Measurements from ENCODE around the gene MTCP1.
A peak's percentile ranks its signal among the peaks of the same experiment; 100 is the strongest.

Gene MTCP1, protein sequence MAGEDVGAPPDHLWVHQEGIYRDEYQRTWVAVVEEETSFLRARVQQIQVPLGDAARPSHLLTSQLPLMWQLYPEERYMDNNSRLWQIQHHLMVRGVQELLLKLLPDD

GRCh38 chrX:155070975-155071693 lies at the start of gene MTCP1, which contains the start of the genes BRCC3 and CMC4:
TSS of gene MTCP1 (minus strand) at chrX:155071136. CDS start at chrX:155066010, 5,126 bp downstream.
TSS of gene BRCC3 (plus strand) at chrX:155071508. CDS start at chrX:155071528, 20 bp downstream.
TSS of gene CMC4 (minus strand) at chrX:155071136. CDS start at chrX:155064023, 7,113 bp downstream.
- peak; percentile 67 for DNase-seq

- no peak for DNase-seq
Measured at GRCh38 chrX:155115174-155115819, 44.4 kb upstream of the MTCP1 start.

GRCh38 chrX:155113097-155113496 lies 42.2 kb upstream of the MTCP1 start:
- DNase-seq: no peak

DNA sequence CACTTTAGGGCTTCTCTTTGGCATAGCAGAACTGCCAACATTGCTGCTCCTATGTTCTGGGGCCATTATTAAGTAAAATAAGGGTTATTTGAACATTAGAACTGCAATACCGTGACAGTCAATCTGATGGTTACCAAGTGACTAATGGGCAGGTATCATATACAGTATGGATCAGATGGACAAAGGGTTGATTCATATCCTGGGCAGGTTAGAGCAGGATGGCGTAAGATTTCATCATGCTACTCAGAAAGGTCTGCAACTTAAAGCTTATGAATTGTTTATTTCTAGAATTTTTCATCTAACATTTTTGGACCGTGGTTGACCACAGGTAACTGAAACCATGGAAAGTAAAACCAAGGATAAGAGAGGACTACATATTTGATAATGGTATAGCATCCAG lies 41.2 kb upstream of the MTCP1 start:
- DNase-seq: no peak

- DNase-seq: no peak
Measured at GRCh38 chrX:155108427-155108826, 37.5 kb upstream of the MTCP1 start.

DNA sequence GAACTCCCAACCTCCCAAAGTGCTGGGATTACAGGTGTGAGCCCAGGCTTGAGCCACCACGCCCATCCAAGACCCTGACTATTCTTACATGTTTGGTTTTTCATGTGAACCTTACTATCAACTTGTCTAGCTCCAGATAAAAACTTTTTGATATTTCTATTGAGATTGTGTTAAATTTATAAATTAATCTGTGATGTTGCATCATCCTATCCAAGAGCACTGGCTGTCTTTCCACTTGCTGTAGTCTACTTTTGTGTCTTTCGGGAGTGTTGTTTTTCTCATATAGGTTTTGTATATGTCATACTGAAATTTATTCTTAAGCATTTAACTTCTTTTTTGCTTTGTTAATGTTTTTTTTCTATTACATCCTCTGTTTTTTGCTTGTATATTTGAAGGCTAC lies 35.0 kb upstream of the MTCP1 start:
- DNase-seq: no peak

DNA sequence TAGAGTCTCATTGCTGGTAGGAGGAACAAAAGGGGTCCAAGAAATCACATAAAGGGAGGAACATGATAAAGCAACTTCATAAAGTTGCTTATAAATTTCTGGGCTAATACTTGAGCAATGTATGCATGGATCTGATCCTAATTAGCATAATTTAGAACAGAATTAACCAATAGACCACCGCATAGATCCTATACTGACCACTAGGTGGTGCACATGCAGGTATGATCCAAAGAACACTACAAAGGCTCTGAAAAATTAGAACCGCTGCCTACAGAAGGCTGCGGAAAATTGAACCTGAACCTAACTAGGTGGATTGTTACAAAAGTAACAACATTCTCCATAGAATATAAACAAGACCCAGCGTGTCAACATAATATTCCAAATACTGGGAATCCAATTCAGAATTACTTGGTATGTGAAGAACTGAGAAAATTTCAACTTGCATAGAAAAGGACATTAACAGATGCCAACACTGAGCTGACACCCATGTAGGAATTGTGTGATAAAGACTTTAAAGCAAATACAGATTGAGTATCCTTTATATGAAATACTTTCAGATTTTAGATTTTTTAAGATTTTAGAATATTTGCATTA lies 23.6 kb upstream of the MTCP1 start:
- peak; percentile 19 for DNase-seq

- no peak for DNase-seq
Measured at GRCh38 chrX:155086961-155087735, 16.2 kb upstream of the MTCP1 start.

DNA sequence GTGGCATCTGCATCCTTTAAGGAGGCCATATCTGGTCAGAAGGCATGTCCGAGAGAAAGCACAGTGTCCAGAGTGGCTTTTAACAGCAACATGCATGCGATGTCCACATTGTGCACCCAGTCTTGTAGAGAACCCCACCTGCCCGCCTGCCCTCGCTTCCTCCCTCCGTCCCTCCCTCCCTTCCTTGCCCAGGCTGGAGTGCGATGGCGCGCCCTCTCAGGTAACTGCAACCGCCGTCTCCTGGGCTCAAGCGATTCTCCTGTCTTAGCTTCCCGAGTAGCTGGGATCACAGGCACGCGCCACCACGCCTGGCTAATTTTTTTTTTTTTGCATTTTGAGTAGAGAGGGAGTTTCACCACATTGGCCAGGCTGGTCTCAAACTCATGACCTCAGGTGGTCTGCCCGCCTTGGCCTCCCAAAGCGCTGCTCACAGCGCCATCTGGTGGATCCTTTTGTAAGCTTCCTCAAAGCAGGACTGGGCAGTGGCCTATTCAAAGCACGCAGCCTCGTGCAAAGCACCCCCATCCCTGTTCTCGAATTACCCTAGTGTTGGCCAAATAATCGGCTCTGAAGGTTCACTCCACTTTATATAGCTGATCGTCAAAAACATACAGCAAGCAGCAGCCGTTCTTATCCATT lies 15.4 kb upstream of the MTCP1 start:
- DNase-seq: peak; percentile 22

DNA sequence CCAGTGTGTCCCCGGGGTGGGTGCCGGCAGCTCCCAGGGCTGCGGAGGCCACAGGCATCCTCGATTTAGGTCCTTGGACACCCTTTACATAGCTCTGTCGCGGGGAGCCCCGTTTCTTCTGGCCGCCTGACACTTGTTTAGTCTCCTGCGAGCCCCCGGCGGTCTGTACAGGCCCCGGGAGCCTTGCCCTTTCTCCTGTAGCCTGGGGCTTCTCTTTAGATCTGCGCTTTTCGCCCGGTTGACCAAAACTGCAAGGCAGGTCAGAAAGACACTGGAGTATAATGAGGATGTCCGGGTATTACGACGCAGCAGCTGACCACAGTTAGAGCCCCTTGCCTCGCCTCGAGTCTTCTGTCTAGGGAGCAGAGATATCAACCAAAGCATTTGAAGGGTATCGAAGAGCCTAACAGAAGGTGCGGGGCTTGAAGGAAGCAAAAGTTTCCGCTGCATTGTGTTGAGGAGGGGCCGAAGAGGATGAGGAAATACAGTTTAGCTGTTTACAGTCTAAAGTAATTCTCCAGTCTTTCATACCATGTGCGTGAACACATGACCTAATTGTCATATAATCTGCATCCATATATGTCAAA lies 851 bp upstream of the MTCP1 start:
- no peak for DNase-seq

DNA sequence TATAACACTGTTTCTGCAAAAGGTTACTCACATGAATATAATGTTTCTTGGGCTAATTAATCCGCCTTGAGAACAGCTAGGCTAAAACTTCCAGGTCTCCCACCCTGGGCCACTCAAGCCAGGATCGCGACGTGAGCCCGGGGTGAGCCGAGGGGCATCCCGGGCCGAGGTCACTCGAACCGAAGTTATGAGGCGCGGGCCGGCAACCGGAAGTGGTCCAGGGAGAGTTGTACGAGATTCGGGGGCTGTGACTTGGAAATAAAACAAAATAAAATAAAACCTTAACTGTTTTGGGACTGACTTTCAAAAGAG lies 317 bp downstream of the MTCP1 start:
- no peak for DNase-seq

DNA sequence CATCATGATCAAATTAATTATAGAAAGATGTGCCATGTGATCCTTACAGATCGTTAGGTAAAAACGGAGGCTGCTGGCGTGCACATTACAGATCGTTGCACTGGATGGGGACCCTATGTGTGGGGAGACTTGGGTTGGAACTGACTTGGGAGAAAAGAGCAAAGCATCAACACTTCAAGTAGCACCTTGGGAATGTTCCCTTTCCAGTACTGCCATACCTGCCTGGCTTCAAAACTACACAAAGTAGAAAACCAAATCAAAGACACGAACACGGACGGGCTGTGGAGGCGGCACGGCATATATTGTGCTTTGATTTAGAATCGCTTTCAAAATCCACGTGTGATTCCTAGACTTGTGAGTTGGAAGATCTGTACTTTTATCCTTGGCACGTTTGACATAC lies 898 bp downstream of the MTCP1 start:
- no peak for DNase-seq

- DNase-seq: no peak
Measured at GRCh38 chrX:155069414-155069813, 1.5 kb downstream of the MTCP1 start.

GRCh38 chrX:155068165-155068564 lies 2.8 kb downstream of the MTCP1 start:
- no peak for DNase-seq

GRCh38 chrX:155065035-155065734 lies 5.8 kb downstream of the MTCP1 start:
- DNase-seq: no peak

GRCh38 chrX:155061760-155062159 lies 9.2 kb downstream of the MTCP1 start:
- DNase-seq: no peak

DNA sequence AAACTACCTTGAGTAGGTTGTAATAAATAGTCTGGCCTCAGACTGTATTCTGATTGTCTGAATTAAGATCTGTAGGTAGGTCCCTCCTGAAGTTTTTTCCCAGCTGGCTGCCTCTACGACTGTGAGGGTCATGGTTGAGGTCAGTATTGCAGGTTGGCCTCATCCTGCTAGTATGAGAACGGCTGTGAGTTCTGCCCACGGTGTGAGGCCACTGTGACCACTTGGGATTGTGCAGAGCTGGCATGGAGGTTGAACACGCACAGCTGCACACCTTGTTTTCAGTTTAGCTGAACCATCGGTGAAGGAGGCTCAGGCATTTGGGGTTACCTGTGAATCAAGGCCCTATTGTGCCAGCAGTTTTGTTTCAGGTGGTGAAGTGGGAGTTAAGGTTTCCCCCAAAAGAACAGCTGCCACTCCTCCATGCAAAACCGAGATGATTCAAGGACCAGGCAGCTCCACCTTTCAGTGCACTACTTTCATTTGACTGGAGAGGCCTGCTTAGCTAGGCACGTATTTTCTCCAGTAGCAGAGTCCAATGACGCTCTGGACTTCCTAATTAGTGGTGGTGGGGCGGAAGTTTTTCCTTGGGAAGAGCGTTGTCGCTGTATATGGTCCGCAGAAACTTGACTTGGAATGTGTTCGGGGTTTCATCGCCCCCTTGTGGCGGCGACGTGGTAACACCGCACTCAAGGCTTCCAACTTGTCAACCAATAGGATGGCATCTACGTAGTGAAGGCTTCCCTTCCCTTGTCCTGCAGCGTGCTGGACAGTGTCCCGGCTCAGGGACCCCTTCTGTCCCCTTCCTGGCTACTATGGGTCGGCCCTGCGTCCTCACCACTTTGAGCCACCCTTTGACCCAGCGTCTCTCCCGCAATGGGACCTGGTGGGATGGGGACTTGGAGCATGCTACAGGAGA lies 13.8 kb downstream of the MTCP1 start:
- peak; percentile 45 for DNase-seq

DNA sequence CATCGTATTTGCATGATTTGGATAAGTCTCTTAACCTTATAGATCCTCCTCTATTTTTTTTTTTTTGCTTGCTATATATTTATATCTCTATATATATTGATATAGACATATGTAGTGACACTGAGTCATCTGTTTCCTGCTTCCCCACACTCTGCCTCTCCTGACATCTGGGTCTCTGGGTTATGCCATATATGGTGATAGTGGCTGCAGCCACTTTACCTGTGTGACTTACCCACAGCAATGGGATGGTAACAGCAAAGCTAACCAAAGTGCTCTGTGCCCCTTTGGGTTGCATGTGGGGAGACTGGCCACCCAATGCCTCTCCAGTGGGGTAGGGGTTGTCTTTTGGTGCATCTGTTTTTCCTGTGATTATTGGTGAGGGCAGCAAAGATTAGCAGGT lies 14.5 kb downstream of the MTCP1 start:
- no peak for DNase-seq

GRCh38 chrX:155055494-155055893 lies 15.4 kb downstream of the MTCP1 start:
- no peak for DNase-seq

GRCh38 chrX:155054255-155054654 lies 16.7 kb downstream of the MTCP1 start:
- DNase-seq: no peak

DNA sequence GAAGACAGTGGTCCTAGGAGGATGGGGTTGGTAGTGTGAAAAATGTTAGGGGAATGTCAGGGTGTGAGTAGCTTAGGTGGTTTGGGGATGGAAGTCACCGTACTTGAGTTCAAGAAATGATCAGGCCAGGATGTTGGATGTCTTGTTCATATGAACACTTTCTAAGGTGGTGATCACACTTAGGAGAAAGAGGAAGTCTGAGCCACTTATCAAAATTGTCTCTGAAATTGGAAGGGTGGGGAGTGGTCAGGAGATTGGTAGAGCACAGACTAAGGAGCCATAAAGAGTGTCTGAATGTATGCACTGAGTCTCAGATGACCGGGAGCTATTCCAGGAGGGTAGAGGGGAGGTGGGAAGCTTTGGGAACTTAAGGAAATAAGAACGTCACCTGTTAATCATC lies 17.3 kb downstream of the MTCP1 start:
- DNase-seq: no peak

Data from activated gamma-delta T cell treated with Interleukin-2 at 50 U/mL for 16 hours (primary cell).